SJCRH30 (cell line): Measurements from ENCODE around the gene SDK2. TPM values are rescaled to one million over a fixed set of nuclear protein-coding genes. Genes with fewer than 3 reads are reported as not detected.

Experiments used
- DNase-seq, 2 experiments: peaks; one replicate each; pipeline ENCODE4 v3.0.0-alpha.2; 2015 to 2020
- H3K27ac ChIP-seq: fragments of 250-450 bp; sonication (Bioruptor Pico); 2 replicates; pipeline ENCODE4 v1.5.1; 2020; ENCODE audit warnings: mild to moderate bottlenecking, moderate library complexity
- H3K27me3 ChIP-seq: fragments of 250-450 bp; sonication (Bioruptor Pico); 2 replicates; pipeline ENCODE4 v1.5.1; 2020; ENCODE audit warnings: mild to moderate bottlenecking, moderate library complexity
- H3K36me3 ChIP-seq: fragments of 250-450 bp; sonication (Bioruptor Pico); 2 replicates; pipeline ENCODE4 v1.5.1; 2020; ENCODE audit warnings: mild to moderate bottlenecking, moderate library complexity
- H3K4me1 ChIP-seq: fragments of 250-450 bp; sonication (Bioruptor Pico); 2 replicates; pipeline ENCODE4 v1.5.1; 2020; ENCODE audit warnings: mild to moderate bottlenecking, moderate library complexity
- H3K4me3 ChIP-seq: fragments of 250-450 bp; sonication (Bioruptor Pico); 2 replicates; pipeline ENCODE4 v1.5.1; 2020; ENCODE audit warnings: mild to moderate bottlenecking, moderate library complexity
- H3K9me3 ChIP-seq: fragments of 250-450 bp; sonication (Bioruptor Pico); replicated peaks from 2 replicates; pipeline ENCODE4 v1.5.1; 2020; ENCODE audit warnings: mild to moderate bottlenecking, moderate library complexity
- total RNA-seq: library from RNA; depleted of rRNA; stranded (reverse); fragments of >200 nt; shearing (Covaris generic); gene quantifications from 2 replicates; pipeline ENCODE4 v1.2.3, GENCODE V29; 2014

SDK2 gene
- total RNA-seq, 1 experiment from 2014 or later: 15.2 TPM

GRCh38 chr17:73586921-73587602 lies 57.2 kb downstream of the SDK2 start:
- Histone ChIP-seq H3K27me3 (no peaks in the 10 kb centered on the region), H3K27ac (no peak overlapping the region), H3K4me1 (no peaks in the 10 kb centered on the region; the same call in 1 of the 2 replicates), H3K36me3 (no peaks in the 10 kb centered on the region), H3K4me3 (no peak overlapping the region), H3K9me3 (no peaks in the 10 kb centered on the region)
- no peak for DNase-seq

- Histone ChIP-seq H3K36me3 (no peaks in the 10 kb centered on the region), H3K4me3 (no peak overlapping the region), H3K27ac (no peak overlapping the region; the same call in 1 of the 2 replicates), H3K4me1 (no peaks in the 10 kb centered on the region; the same call in 1 of the 2 replicates), H3K27me3 (no peaks in the 10 kb centered on the region), H3K9me3 (no peaks in the 10 kb centered on the region)
- DNase-seq: peak in 1 of 2 experiments; percentile 53
These were observed 57.9 kb downstream of the SDK2 start for GRCh38 chr17:73586275-73586832.

- peak in 1 of 2 experiments; percentile 28 for DNase-seq
- Histone ChIP-seq H3K9me3 (no peaks in the 10 kb centered on the region), H3K4me1 (no peaks in the 10 kb centered on the region; the same call in 1 of the 2 replicates), H3K27me3 (no peaks in the 10 kb centered on the region), H3K4me3 (no peak overlapping the region), H3K36me3 (no peaks in the 10 kb centered on the region), H3K27ac (no peak overlapping the region; the same call in 1 of the 2 replicates)
These were observed 58.7 kb downstream of the SDK2 start for GRCh38 chr17:73585583-73585982.

GRCh38 chr17:73584987-73585386 lies 59.3 kb downstream of the SDK2 start:
- H3K27me3 ChIP-seq: no peaks in the 10 kb centered on the region
- H3K4me1 ChIP-seq: no peaks in the 10 kb centered on the region; the same call in none of the 2 replicates
- no peak overlapping the region for H3K27ac ChIP-seq
- no peaks in the 10 kb centered on the region for H3K36me3 ChIP-seq
- no peak for DNase-seq
- H3K9me3 ChIP-seq: no peaks in the 10 kb centered on the region
- H3K4me3 ChIP-seq: no peak overlapping the region

GRCh38 chr17:73584049-73584448 lies 60.2 kb downstream of the SDK2 start:
- Histone ChIP-seq H3K27ac (no peak overlapping the region), H3K9me3 (no peaks in the 10 kb centered on the region), H3K27me3 (no peaks in the 10 kb centered on the region), H3K4me1 (no peaks in the 10 kb centered on the region; the same call in none of the 2 replicates), H3K36me3 (no peaks in the 10 kb centered on the region), H3K4me3 (no peak overlapping the region)
- DNase-seq: no peak

GRCh38 chr17:73582821-73583220 lies 61.4 kb downstream of the SDK2 start:
- no peak for DNase-seq

GRCh38 chr17:73582359-73582758 lies 61.9 kb downstream of the SDK2 start:
- DNase-seq: no peak
- no peak overlapping the region for H3K4me3 ChIP-seq
- no peak overlapping the region for H3K27ac ChIP-seq
- H3K36me3 ChIP-seq: no peaks in the 10 kb centered on the region
- H3K27me3 ChIP-seq: no peaks in the 10 kb centered on the region
- no peaks in the 10 kb centered on the region; the same call in none of the 2 replicates for H3K4me1 ChIP-seq
- no peaks in the 10 kb centered on the region for H3K9me3 ChIP-seq

More at GRCh38 chr17:73582821-73583220, 61.4 kb downstream of the SDK2 start:
- no peaks in the 10 kb centered on the region for H3K9me3 ChIP-seq
- H3K27ac ChIP-seq: no peak overlapping the region
- no peaks in the 10 kb centered on the region for H3K36me3 ChIP-seq
- H3K4me3 ChIP-seq: no peak overlapping the region
- no peaks in the 10 kb centered on the region; the same call in none of the 2 replicates for H3K4me1 ChIP-seq
- H3K27me3 ChIP-seq: no peaks in the 10 kb centered on the region

- DNase-seq: no peak
- Histone ChIP-seq H3K36me3 (no peaks in the 10 kb centered on the region), H3K9me3 (no peaks in the 10 kb centered on the region), H3K4me1 (no peaks in the 10 kb centered on the region; the same call in none of the 2 replicates), H3K4me3 (no peak overlapping the region), H3K27ac (no peak overlapping the region), H3K27me3 (no peaks in the 10 kb centered on the region)
These were observed 62.9 kb downstream of the SDK2 start for GRCh38 chr17:73581379-73581778.

- DNase-seq: no peak
- no peaks in the 10 kb centered on the region for H3K36me3 ChIP-seq
- H3K27ac ChIP-seq: no peak overlapping the region
- no peak overlapping the region for H3K4me3 ChIP-seq
- no peaks in the 10 kb centered on the region; the same call in 1 of the 2 replicates for H3K4me1 ChIP-seq
- H3K9me3 ChIP-seq: no peaks in the 10 kb centered on the region
- H3K27me3 ChIP-seq: no peaks in the 10 kb centered on the region
These were observed 64.1 kb downstream of the SDK2 start for GRCh38 chr17:73580073-73580710.

GRCh38 chr17:73576556-73577098 lies 67.6 kb downstream of the SDK2 start:
- Histone ChIP-seq H3K9me3 (no peaks in the 10 kb centered on the region), H3K27ac (no peak overlapping the region), H3K4me3 (no peak overlapping the region), H3K36me3 (no peaks in the 10 kb centered on the region), H3K4me1 (no peaks in the 10 kb centered on the region; the same call in 1 of the 2 replicates), H3K27me3 (no peaks in the 10 kb centered on the region)
- DNase-seq: no peak

GRCh38 chr17:73575470-73576221 lies 68.6 kb downstream of the SDK2 start:
- no peak for DNase-seq
- no peak overlapping the region for H3K27ac ChIP-seq
- H3K9me3 ChIP-seq: no peaks in the 10 kb centered on the region
- H3K4me1 ChIP-seq: no peaks in the 10 kb centered on the region; the same call in 1 of the 2 replicates
- H3K27me3 ChIP-seq: no peaks in the 10 kb centered on the region
- no peaks in the 10 kb centered on the region for H3K36me3 ChIP-seq
- H3K4me3 ChIP-seq: no peak overlapping the region

- no peak for DNase-seq
- Histone ChIP-seq H3K9me3 (no peaks in the 10 kb centered on the region), H3K27me3 (no peaks in the 10 kb centered on the region), H3K27ac (no peak overlapping the region), H3K36me3 (no peaks in the 10 kb centered on the region), H3K4me1 (no peaks in the 10 kb centered on the region), H3K4me3 (no peak overlapping the region)
These were observed 72.6 kb downstream of the SDK2 start for GRCh38 chr17:73571511-73572130.

GRCh38 chr17:73569762-73570319 lies 74.4 kb downstream of the SDK2 start:
- Histone ChIP-seq H3K9me3 (no peaks in the 10 kb centered on the region), H3K36me3 (no peaks in the 10 kb centered on the region), H3K4me3 (no peak overlapping the region), H3K27me3 (no peaks in the 10 kb centered on the region), H3K4me1 (peaks cover 8% of the 10 kb centered on the region), H3K27ac (no peak overlapping the region)
- no peak for DNase-seq

GRCh38 chr17:73568934-73569333 lies 75.3 kb downstream of the SDK2 start:
- no peaks in the 10 kb centered on the region for H3K36me3 ChIP-seq
- no peak overlapping the region for H3K27ac ChIP-seq
- H3K4me1 ChIP-seq: peaks cover 13% of the 10 kb centered on the region
- H3K4me3 ChIP-seq: no peak overlapping the region
- H3K27me3 ChIP-seq: no peaks in the 10 kb centered on the region
- H3K9me3 ChIP-seq: no peaks in the 10 kb centered on the region
- DNase-seq: no peak
